ENCODE measurements around the gene PALLD.
"Not testable (repeated sequence)": the region's sequence is repeated elsewhere in the genome, so short reads cannot be mapped to it uniquely, and the experiment has no call there.

The PALLD gene

DNA sequence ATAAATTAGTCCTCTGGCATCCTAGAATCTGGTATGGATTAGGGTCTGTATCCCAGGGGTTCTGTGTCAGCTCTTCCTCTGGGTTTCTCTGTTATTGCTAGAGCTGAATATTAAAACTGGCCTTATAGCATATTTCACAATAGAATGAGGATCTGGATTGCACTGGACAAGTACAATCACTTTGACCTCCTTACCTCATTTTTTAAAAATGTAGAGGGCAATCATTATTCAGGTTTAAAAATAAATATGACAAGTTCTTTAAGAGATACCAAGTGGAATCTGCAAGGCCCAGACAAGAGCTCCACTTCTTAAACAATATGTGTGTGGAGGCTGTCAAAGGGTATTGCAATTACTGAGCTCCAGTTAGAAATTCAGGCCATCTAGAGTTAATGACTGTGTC is 1.4 kb downstream of the PALLD start:
- DNase-seq = no peak

GRCh38 chr4:168499241-168499640 is 2.4 kb downstream of the PALLD start:
- no peak for DNase-seq

DNA sequence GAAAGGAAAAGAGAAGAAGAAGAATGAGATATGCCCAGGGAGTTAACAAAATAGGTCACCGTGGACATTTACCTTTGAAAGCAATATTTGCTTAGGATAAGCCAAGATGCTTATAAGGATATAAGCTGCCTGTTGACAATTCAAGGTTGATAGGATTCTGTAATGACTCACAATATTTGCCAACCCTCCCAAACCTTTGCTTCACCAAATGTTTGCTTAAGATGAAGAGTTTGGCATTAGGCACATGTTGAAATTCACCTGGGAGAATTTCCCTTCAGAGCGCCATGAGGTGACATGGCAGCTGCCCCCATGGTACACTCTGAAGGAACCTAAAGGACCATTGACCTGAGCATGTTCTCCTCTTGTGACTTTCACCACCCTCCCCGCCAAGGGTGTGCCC is 4.6 kb downstream of the PALLD start:
- DNase-seq = no peak

DNA sequence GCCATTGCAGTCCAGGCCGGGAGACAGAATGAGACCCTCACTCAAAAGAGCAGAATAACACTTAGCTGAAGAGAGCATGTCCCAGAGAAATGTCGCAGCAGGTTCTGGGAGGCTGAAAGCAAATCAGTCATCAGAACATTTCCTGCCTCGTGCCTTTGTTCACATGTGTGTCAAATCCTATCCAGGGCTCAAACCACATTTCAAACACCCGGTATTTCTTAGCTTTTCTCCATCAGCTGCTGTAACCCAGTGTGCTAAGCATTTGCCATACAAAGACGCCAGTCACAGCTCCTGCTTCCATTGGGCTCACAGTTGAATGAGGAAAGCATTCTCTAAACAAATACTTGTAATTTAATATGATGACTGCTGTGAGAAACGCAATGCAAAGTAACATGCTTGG is 6.0 kb downstream of the PALLD start:
- DNase-seq = no peak

GRCh38 chr4:168503652-168504362 is 7.0 kb downstream of the PALLD start:
- DNase-seq = peak; percentile 37

DNA sequence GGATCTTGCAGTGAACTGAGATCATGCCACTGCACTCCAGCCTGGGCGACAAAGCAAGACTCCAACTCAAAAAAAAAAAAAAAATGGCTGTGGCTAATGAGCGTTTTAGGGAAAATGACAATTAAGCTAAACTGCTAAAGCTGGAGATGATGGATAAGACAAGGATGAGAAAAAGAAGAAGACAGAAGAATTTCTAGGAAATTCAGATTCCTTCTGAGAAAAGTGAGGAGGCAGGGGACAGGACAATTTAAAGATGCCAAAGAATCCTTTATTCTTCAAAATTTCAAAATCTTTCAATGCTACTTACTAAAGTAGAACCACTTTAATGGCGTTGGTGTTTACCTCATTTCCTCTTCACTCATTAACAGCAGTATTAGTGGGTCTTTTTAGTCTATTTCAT is 7.7 kb downstream of the PALLD start:
- DNase-seq = peak; percentile 36

DNA sequence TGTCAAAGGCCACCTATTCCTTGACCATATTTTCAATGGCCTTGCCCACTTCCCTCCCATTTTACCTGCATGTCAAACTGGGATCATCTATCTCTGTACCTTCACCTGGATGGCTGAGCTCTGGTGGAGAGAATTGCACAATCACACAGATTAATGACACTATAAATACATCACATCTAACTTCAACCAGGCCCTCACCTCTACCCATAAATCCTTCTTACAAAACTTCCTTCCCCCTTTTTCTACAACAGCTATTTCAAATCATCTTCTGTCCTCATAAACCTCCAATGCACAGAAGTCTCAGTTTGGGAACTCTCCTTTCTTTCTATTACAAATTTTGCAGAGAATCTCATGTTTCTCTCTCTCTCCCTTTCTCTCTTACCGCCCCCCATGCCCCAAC is 9.2 kb downstream of the PALLD start:
- DNase-seq = no peak

DNA sequence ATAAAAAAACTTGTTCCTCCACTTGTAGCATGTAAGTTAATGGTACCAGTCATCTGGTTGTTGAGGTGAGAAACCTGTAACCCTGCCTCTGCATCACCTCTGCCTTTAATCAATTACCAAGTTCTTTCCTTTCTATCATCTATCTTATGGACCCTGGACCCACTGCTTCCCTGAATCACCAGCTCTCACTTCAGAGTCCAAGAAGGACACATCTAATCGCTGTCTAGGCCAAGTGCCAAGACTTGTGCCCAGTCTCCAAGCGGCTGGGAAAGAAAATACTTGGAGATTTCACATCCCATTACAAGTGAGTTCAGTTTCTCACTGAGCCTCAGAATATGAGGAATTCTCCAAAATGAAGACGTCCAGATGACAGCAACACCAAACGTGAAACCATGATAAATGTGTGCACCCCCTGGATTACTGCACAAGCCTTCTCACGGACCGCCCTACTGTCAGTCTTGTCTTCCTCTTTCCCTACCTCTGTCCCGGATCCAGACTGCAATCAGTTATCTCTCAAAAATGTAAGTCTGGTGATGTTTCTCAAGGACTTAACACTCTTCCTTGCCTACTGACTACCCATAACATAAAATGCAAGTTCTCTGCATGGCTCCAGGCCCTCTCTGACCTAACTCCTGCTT is 10.4 kb downstream of the PALLD start:
- DNase-seq = no peak

DNA sequence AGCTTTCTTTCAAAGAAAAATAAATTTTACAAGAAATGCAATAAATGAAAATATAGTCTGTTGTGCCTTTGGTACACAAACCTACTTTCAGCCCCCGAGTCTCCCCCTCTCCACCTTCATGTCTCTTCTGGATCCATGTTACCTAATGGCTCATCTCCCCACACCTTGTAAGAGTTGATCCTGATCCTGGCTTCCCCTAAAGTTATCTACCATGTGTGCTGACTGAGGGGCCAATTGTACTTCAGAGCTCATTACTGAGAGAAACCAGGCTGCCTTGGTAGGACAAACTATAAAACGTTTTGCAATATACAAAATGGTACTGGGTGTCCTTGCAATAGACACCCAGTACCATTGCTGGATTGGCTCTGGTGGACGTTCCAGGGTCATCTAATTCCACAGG is 11.8 kb downstream of the PALLD start:
- no peak for DNase-seq

DNA sequence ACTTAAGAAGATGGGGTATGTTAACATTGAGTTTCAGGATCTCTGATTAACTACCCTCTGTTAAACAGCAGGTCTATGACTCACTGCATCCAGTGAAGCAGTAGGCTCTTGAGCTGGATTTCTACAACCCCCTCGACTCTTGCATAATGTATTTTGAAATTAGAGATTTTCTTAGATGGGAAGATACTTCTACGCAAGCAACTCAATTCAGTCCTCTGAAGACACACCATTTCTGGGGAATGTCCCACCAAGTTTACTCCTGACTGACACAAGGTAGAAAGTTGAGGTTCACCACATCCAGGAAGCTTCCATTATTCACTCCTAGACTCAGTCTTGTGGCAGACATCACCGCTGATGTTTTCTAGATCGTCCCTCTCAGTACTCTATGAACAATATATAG is 12.9 kb downstream of the PALLD start:
- DNase-seq = peak; percentile 29

DNA sequence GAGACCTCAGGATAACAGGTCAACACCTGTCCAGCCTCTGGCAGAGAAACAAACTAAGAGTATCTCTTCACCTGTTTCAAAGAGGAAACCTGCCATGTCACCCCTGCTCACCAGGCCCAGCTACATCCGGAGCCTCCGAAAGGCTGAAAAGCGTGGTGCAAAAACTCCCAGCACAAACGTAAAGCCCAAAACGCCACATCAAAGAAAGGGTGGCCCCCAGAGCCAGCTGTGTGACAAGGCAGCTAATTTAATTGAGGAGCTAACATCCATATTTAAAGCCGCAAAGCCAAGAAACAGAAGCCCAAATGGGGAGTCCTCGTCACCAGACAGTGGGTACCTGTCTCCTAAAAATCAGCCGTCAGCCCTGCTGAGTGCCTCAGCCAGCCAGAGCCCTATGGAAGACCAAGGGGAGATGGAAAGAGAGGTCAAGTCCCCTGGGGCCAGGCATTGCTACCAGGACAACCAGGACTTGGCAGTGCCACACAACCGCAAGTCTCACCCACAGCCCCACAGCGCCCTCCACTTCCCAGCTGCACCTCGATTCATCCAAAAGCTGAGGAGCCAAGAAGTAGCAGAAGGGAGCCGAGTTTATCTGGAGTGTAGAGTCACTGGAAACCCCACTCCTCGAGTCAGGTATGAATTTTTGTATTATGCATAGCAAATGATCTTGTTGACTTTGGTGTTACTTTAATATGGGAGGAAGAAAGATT is 15.1 kb downstream of the PALLD start:
- DNase-seq = no peak

GRCh38 chr4:168513826-168514225 is 17.0 kb downstream of the PALLD start:
- DNase-seq = not testable (repeated sequence)

DNA sequence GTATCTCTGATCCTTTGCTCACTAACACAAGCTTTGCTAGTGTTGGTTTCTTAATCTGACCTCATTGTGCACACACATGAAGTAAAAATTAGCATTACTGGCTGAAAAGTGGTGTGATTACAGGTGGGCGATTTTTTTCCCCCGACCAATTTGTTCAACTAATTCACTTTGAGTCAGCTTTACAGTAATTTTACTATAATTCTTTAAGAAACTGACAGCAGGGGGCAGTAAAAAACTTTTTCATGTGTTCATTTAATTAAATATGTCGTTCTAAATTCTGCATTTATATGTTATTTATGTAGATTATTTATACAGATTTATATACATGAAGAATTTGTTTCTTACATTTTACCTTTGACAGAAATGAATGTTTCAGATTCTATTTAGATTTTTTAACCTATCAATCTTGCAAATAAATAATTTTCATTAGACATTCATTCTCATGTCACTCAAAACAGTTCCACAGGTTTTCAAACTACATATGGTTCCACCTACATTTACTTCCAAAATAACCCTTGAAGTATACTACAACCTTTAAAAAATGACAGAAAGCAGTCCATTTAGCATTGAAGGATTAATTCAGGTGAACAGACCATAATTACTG is 17.5 kb downstream of the PALLD start:
- peak; percentile 79 for DNase-seq

DNA sequence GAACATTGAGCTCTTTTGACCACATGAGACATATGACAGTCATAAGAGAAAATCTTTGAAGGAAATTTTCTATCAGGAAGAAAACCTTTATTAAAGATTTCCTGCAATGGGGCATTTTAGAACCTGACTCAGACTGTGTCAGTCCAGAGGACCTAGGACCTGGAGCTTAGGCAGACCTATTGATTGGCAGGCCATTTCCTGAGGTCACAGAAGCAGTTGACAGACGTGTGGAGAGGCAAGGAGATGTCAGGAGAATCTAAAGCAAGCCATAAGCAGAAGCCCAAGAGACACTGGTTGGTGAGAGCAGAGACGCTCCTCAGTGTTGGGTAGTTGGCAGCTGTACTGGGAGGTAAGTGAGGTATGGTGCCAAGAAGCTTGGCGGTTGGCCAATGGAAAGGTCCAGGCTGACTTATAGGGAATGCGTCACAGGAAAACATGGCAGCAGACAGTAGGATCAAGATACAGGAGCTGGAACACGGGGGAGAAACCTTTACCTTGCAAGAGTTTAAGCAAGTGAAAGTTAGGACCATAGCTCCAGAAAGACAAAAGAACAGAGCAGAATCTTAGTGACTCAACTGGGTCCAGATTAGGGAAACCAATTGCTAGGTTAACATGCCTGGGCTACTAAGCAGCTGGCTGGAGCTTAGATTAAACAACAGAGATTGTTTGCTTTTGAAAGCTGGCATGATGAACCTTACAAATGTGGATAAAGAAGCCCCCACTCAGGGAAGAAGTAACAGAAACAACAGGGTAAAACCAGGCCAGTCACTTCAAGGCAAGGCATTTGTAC is 18.6 kb downstream of the PALLD start:
- DNase-seq = no peak

DNA sequence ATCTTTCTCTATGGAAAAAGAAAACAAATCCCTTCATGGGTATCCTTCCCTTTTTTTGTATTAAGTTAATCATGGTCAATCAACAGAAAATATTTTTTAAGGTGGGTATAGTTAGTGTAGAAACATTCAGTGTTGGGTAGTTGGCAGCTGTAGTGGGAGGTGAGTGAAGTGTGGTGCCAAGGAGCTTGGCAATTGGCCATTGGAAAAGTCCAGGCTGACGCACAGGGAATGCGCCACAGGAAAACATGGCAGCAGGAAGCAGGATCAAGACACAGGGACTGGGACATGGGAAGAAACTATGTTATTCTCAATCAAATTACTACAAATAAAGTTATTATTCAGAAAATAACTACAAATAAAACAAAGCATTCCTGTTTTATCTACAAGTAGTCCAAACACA is 20.0 kb downstream of the PALLD start:
- DNase-seq = no peak

GRCh38 chr4:168519576-168519975 is 22.7 kb downstream of the PALLD start:
- DNase-seq = no peak

DNA sequence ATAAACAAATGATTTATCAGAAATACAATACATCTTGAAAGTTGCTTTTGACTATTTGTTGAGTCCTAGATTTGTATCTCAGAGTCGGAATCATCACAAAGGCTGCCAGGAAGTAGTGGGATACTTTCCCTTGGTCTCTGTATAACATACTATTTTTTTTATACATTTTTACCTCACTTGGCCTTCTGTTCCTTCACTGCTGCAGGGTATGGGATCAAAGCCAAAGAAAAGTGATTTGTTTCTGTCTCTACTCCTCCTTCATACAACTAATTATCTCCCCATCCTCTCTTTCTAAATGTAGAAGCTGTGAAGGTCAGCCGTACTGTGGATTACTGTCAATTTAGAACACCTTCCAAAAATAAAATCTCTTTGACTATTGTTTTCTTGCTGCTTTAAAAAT is 24.9 kb downstream of the PALLD start:
- DNase-seq = no peak

GRCh38 chr4:168522356-168522755 is 25.5 kb downstream of the PALLD start:
- DNase-seq = no peak

DNA sequence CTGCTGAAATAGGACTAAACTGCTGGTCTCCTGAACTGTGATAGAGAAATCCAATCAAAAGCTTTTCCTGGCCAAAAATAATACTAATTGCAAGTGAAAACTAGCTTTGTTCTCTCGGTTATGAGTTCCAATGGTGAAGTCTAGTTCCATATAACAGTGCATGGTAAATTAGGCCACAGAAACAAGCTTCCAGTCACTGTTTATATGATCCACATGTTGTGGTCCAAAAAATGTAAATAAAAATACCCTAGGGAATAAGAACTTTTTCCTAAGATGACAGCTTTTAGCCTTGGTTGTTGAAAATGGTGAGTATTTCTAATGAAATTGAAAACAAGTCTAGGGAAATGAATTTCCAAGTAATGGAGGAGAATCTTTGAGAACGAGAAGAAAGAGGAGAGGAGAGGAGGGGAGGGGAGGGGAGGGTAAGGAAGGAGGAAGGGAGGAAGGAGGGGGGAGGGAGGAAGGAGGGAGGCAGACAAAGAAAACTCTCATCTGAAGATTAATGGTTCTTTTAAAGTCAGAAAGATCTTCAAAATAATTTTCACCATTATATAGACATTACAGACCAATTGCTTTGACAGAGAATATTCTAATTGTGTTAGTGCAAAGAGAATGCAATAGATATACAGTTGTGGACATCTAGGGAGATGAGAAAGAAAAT is 26.1 kb downstream of the PALLD start:
- no peak for DNase-seq

DNA sequence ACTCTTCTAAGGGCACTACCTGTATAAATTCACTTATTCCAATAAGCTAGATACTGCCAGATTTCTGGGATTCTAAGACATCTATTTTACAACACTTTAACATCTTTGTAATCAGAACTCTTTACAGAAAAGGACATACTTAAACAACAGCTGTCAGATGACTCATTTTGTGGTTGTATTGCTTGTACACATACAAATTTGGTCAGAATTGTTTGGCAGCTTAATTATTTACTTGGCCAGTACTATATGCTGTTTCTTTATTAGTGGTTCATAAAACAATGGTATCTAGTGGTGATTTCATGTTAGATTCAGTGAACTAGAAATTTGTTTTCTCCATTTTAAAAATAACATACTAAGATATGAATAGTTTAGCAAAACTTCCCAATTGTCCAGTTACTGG is 27.2 kb downstream of the PALLD start:
- DNase-seq = no peak

GRCh38 chr4:168524897-168525296 is 28.0 kb downstream of the PALLD start:
- DNase-seq = no peak

DNA sequence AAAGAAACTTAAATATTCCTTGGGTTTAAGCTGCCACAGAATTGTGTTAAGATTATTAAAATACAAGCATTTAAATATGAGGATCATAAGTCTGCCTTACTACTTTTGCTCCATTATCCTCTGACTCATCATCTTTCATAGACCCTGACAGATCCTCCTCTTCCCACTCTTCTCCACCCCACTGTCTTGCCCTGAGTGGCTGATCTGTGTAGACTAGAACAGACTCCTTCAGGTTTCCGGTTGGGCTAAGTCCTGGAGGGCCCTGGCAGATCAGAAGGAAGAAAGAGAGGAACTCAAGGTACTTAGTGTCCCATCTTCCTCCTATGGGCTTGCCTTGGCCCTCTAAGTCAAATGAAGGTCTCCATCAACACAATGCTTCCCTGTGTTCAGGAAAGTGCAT is 30.7 kb downstream of the PALLD start:
- DNase-seq = no peak
